Measurements from ENCODE around the gene RABGAP1L. TPM values are rescaled to one million over a fixed set of nuclear protein-coding genes. Genes with fewer than 3 reads are reported as not detected.

The RABGAP1L gene
- total and polyA plus RNA-seq, 4 donors = 33.7 to 128 (median 62.1) TPM

- Histone ChIP-seq H3K4me3 (ENCODE audit: low read depth, low read length) (no peak overlapping the region), H3K27me3 (ENCODE audit: control insufficient read depth, insufficient read depth, low read length) (no peaks in the 10 kb centered on the region), H3K27ac (ENCODE audit: low read depth, low read length) (no peak overlapping the region), H3K4me1 (ENCODE audit: control insufficient read depth, insufficient read depth, low read length) (no peaks in the 10 kb centered on the region), H3K9me3 (ENCODE audit: control insufficient read depth, insufficient read depth, low read length) (no peaks in the 10 kb centered on the region), H3K36me3 (ENCODE audit: control insufficient read depth, insufficient read depth, low read length) (no peaks in the 10 kb centered on the region)
- no CpG with 5 or more reads among the region's 3 CpGs for WGBS (ENCODE audit: insufficient coverage)
- no peak for DNase-seq (ENCODE audit: low read depth in 4 of 6, low spot score in 6 of 6)
Measured at GRCh38 chr1:174428033-174428432, 268.7 kb downstream of the RABGAP1L start.

- DNase-seq (ENCODE audit: low read depth in 4 of 6, low spot score in 6 of 6) = no peak
- H3K4me3 ChIP-seq (ENCODE audit: low read depth, low read length) = no peak overlapping the region
- H3K36me3 ChIP-seq (ENCODE audit: control insufficient read depth, insufficient read depth, low read length) = no peaks in the 10 kb centered on the region
- H3K9me3 ChIP-seq (ENCODE audit: control insufficient read depth, insufficient read depth, low read length) = no peaks in the 10 kb centered on the region
- H3K27ac ChIP-seq (ENCODE audit: low read depth, low read length) = no peak overlapping the region
- no peaks in the 10 kb centered on the region for H3K4me1 ChIP-seq (ENCODE audit: control insufficient read depth, insufficient read depth, low read length)
- H3K27me3 ChIP-seq (ENCODE audit: control insufficient read depth, insufficient read depth, low read length) = no peaks in the 10 kb centered on the region
Measured at GRCh38 chr1:174428739-174429138, 269.4 kb downstream of the RABGAP1L start.

GRCh38 chr1:174433451-174433850 lies 274.1 kb downstream of the RABGAP1L start:
- DNase-seq (ENCODE audit: low read depth in 4 of 6, low spot score in 6 of 6) = no peak
- no peaks in the 10 kb centered on the region for H3K36me3 ChIP-seq (ENCODE audit: control insufficient read depth, insufficient read depth, low read length)

GRCh38 chr1:174445351-174445750 lies 286.0 kb downstream of the RABGAP1L start:
- Histone ChIP-seq H3K27me3 (ENCODE audit: control insufficient read depth, insufficient read depth, low read length) (no peaks in the 10 kb centered on the region), H3K36me3 (ENCODE audit: control insufficient read depth, insufficient read depth, low read length) (no peaks in the 10 kb centered on the region), H3K4me3 (ENCODE audit: low read depth, low read length) (no peak overlapping the region), H3K9me3 (ENCODE audit: control insufficient read depth, insufficient read depth, low read length) (no peaks in the 10 kb centered on the region), H3K27ac (ENCODE audit: low read depth, low read length) (no peak overlapping the region), H3K4me1 (ENCODE audit: control insufficient read depth, insufficient read depth, low read length) (no peaks in the 10 kb centered on the region)
- no peak for DNase-seq (ENCODE audit: low read depth in 4 of 6, low spot score in 6 of 6)

More at GRCh38 chr1:174433451-174433850, 274.1 kb downstream of the RABGAP1L start:
- H3K9me3 ChIP-seq (ENCODE audit: control insufficient read depth, insufficient read depth, low read length) = peaks cover 1% of the 10 kb centered on the region
- 29% methylated on average over 1 of the region's 1 CpG for WGBS (ENCODE audit: insufficient coverage)
- H3K27ac ChIP-seq (ENCODE audit: low read depth, low read length) = no peak overlapping the region
- H3K27me3 ChIP-seq (ENCODE audit: control insufficient read depth, insufficient read depth, low read length) = no peaks in the 10 kb centered on the region
- H3K4me1 ChIP-seq (ENCODE audit: control insufficient read depth, insufficient read depth, low read length) = no peaks in the 10 kb centered on the region
- no peak overlapping the region for H3K4me3 ChIP-seq (ENCODE audit: low read depth, low read length)

GRCh38 chr1:174445817-174446216 lies 286.5 kb downstream of the RABGAP1L start:
- no peaks in the 10 kb centered on the region for H3K4me1 ChIP-seq (ENCODE audit: control insufficient read depth, insufficient read depth, low read length)
- no peak overlapping the region for H3K27ac ChIP-seq (ENCODE audit: low read depth, low read length)
- H3K9me3 ChIP-seq (ENCODE audit: control insufficient read depth, insufficient read depth, low read length) = no peaks in the 10 kb centered on the region
- DNase-seq (ENCODE audit: low read depth in 4 of 6, low spot score in 6 of 6) = peak in 5 of 6 donors; percentile 17 to 83 (median 44)
- H3K27me3 ChIP-seq (ENCODE audit: control insufficient read depth, insufficient read depth, low read length) = no peaks in the 10 kb centered on the region
- WGBS (ENCODE audit: insufficient coverage) = 15% methylated on average over 4 of the region's 6 CpGs
- H3K36me3 ChIP-seq (ENCODE audit: control insufficient read depth, insufficient read depth, low read length) = no peaks in the 10 kb centered on the region
- no peak overlapping the region for H3K4me3 ChIP-seq (ENCODE audit: low read depth, low read length)

GRCh38 chr1:174447866-174448530 lies 288.7 kb downstream of the RABGAP1L start, which contains the start of gene GPR52:
TSS of gene GPR52 (plus strand) at chr1:174447964. CDS start at chr1:174448112, 148 bp downstream.
- H3K27ac ChIP-seq (ENCODE audit: low read depth, low read length) = no peak within 1 kb of the TSS
- no peaks in the 10 kb centered on the region for H3K36me3 ChIP-seq (ENCODE audit: control insufficient read depth, insufficient read depth, low read length)
- no peak within 1 kb of the TSS for H3K4me3 ChIP-seq (ENCODE audit: low read depth, low read length)
- DNase-seq (ENCODE audit: low read depth in 4 of 6, low spot score in 6 of 6) = no peak
- no peaks in the 10 kb centered on the region for H3K27me3 ChIP-seq (ENCODE audit: control insufficient read depth, insufficient read depth, low read length)
- no peaks in the 10 kb centered on the region for H3K9me3 ChIP-seq (ENCODE audit: control insufficient read depth, insufficient read depth, low read length)
- 92% methylated on average over 2 of the region's 11 CpGs for WGBS (ENCODE audit: insufficient coverage)
- H3K4me1 ChIP-seq (ENCODE audit: control insufficient read depth, insufficient read depth, low read length) = no peaks in the 10 kb centered on the region

GRCh38 chr1:174448531-174448883 lies 289.2 kb downstream of the RABGAP1L start:
- H3K27ac ChIP-seq (ENCODE audit: low read depth, low read length) = no peak overlapping the region
- H3K36me3 ChIP-seq (ENCODE audit: control insufficient read depth, insufficient read depth, low read length) = no peaks in the 10 kb centered on the region
- no peaks in the 10 kb centered on the region for H3K27me3 ChIP-seq (ENCODE audit: control insufficient read depth, insufficient read depth, low read length)
- no peak overlapping the region for H3K4me3 ChIP-seq (ENCODE audit: low read depth, low read length)
- no peak for DNase-seq (ENCODE audit: low read depth in 4 of 6, low spot score in 6 of 6)
- WGBS (ENCODE audit: insufficient coverage) = 60% methylated on average over 1 of the region's 5 CpGs
- no peaks in the 10 kb centered on the region for H3K4me1 ChIP-seq (ENCODE audit: control insufficient read depth, insufficient read depth, low read length)
- no peaks in the 10 kb centered on the region for H3K9me3 ChIP-seq (ENCODE audit: control insufficient read depth, insufficient read depth, low read length)

GRCh38 chr1:174448974-174449373 lies 289.7 kb downstream of the RABGAP1L start:
- no peaks in the 10 kb centered on the region for H3K4me1 ChIP-seq (ENCODE audit: control insufficient read depth, insufficient read depth, low read length)
- no peaks in the 10 kb centered on the region for H3K27me3 ChIP-seq (ENCODE audit: control insufficient read depth, insufficient read depth, low read length)
- no peak overlapping the region for H3K4me3 ChIP-seq (ENCODE audit: low read depth, low read length)
- no peaks in the 10 kb centered on the region for H3K9me3 ChIP-seq (ENCODE audit: control insufficient read depth, insufficient read depth, low read length)
- no peak for DNase-seq (ENCODE audit: low read depth in 4 of 6, low spot score in 6 of 6)
- H3K27ac ChIP-seq (ENCODE audit: low read depth, low read length) = no peak overlapping the region
- no peaks in the 10 kb centered on the region for H3K36me3 ChIP-seq (ENCODE audit: control insufficient read depth, insufficient read depth, low read length)
- WGBS (ENCODE audit: insufficient coverage) = 67% methylated on average over 1 of the region's 5 CpGs

GRCh38 chr1:174451408-174451807 lies 292.1 kb downstream of the RABGAP1L start:
- H3K27me3 ChIP-seq (ENCODE audit: control insufficient read depth, insufficient read depth, low read length) = no peaks in the 10 kb centered on the region
- no CpG with 5 or more reads among the region's 6 CpGs for WGBS (ENCODE audit: insufficient coverage)
- no peaks in the 10 kb centered on the region for H3K4me1 ChIP-seq (ENCODE audit: control insufficient read depth, insufficient read depth, low read length)
- H3K36me3 ChIP-seq (ENCODE audit: control insufficient read depth, insufficient read depth, low read length) = no peaks in the 10 kb centered on the region
- H3K27ac ChIP-seq (ENCODE audit: low read depth, low read length) = no peak overlapping the region
- no peak for DNase-seq (ENCODE audit: low read depth in 4 of 6, low spot score in 6 of 6)
- no peak overlapping the region for H3K4me3 ChIP-seq (ENCODE audit: low read depth, low read length)
- no peaks in the 10 kb centered on the region for H3K9me3 ChIP-seq (ENCODE audit: control insufficient read depth, insufficient read depth, low read length)

- no peaks in the 10 kb centered on the region for H3K27me3 ChIP-seq (ENCODE audit: control insufficient read depth, insufficient read depth, low read length)
- no peak overlapping the region for H3K27ac ChIP-seq (ENCODE audit: low read depth, low read length)
- H3K9me3 ChIP-seq (ENCODE audit: control insufficient read depth, insufficient read depth, low read length) = no peaks in the 10 kb centered on the region
- no peak overlapping the region for H3K4me3 ChIP-seq (ENCODE audit: low read depth, low read length)
- no peaks in the 10 kb centered on the region for H3K4me1 ChIP-seq (ENCODE audit: control insufficient read depth, insufficient read depth, low read length)
- no peak for DNase-seq (ENCODE audit: low read depth in 4 of 6, low spot score in 6 of 6)
- WGBS (ENCODE audit: insufficient coverage) = 100% methylated on average over 2 of the region's 2 CpGs
- H3K36me3 ChIP-seq (ENCODE audit: control insufficient read depth, insufficient read depth, low read length) = no peaks in the 10 kb centered on the region
Measured at GRCh38 chr1:174465855-174466254, 306.5 kb downstream of the RABGAP1L start.
